ENCODE results near the gene LSP1.
"Not testable (repeated sequence)": the region's sequence is repeated elsewhere in the genome, so short reads cannot be mapped to it uniquely, and the experiment has no call there.

The LSP1 gene

GRCh38 chr11:1852877-1853276 lies at the start of gene LSP1:
Gene LSP1 (plus strand): TSS chr11:1853084. CDS start chr11:1853145, 61 bp downstream.
- peak; percentile 82 to 83 for DNase-seq

- DNase-seq = no peak
Measured at GRCh38 chr11:1803246-1803645, 49.6 kb upstream of the LSP1 start.

- DNase-seq = not testable (repeated sequence)
Measured at GRCh38 chr11:1803835-1804519, 48.9 kb upstream of the LSP1 start.

GRCh38 chr11:1805525-1805924 lies 47.4 kb upstream of the LSP1 start:
- no peak for DNase-seq

GRCh38 chr11:1807264-1807995 lies 45.5 kb upstream of the LSP1 start:
- DNase-seq = no peak

GRCh38 chr11:1810761-1811160 lies 42.1 kb upstream of the LSP1 start:
- DNase-seq = no peak

GRCh38 chr11:1812274-1812673 lies 40.6 kb upstream of the LSP1 start:
- no peak for DNase-seq

- DNase-seq = no peak
Measured at GRCh38 chr11:1812801-1813200, 40.1 kb upstream of the LSP1 start.

GRCh38 chr11:1813356-1813755 lies 39.5 kb upstream of the LSP1 start:
- not testable (repeated sequence) for DNase-seq

- DNase-seq = no peak
Measured at GRCh38 chr11:1814691-1815090, 38.2 kb upstream of the LSP1 start.

- DNase-seq = no peak
Measured at GRCh38 chr11:1815311-1815710, 37.6 kb upstream of the LSP1 start.

GRCh38 chr11:1815751-1816150 lies 37.1 kb upstream of the LSP1 start:
- DNase-seq = no peak

- no peak for DNase-seq
Measured at GRCh38 chr11:1817000-1817399, 35.9 kb upstream of the LSP1 start.

GRCh38 chr11:1817511-1817910 lies 35.4 kb upstream of the LSP1 start:
- DNase-seq = no peak

- DNase-seq = no peak
Measured at GRCh38 chr11:1819074-1819473, 33.8 kb upstream of the LSP1 start.

- no peak for DNase-seq
Measured at GRCh38 chr11:1820463-1821325, 32.2 kb upstream of the LSP1 start.

- DNase-seq = no peak
Measured at GRCh38 chr11:1821562-1821961, 31.3 kb upstream of the LSP1 start.

- DNase-seq = no peak
Measured at GRCh38 chr11:1822648-1823375, 30.1 kb upstream of the LSP1 start.

GRCh38 chr11:1823376-1824220 lies 29.3 kb upstream of the LSP1 start:
- DNase-seq = peak in 1 of 2 donors; percentile 11

- peak in 1 of 2 donors; percentile 11 for DNase-seq
Measured at GRCh38 chr11:1824221-1825038, 28.5 kb upstream of the LSP1 start.

Measured in stimulated activated CD4-positive, alpha-beta T cell treated with anti-CD3 and anti-CD28 coated beads, Interleukin-2, amount 100 ng/mL, for 24 hours (primary cell).